Thymus (tissue), 14 donors: ENCODE measurements around the gene ZFHX2. TPM values are rescaled to one million over a fixed set of nuclear protein-coding genes. Genes with fewer than 3 reads are reported as not detected.
"Not testable (repeated sequence)": the region's sequence is repeated elsewhere in the genome, so short reads cannot be mapped to it uniquely, and the experiment has no call there.

Experiments
- DNase-seq, 9 donors: peaks; one replicate each; pipeline ENCODE4 v3.0.0-alpha.2; 2013; ENCODE audit warnings: low spot score in 9 of 9, low read depth in 6 of 9, missing footprints in 1 of 9
- H3K27ac ChIP-seq, 2 donors: one replicate each; pipeline ENCODE4 v1.5.1; 2013; ENCODE audit warnings: control low read depth in 1 of 2, low read depth in 1 of 2, low read length in 1 of 2, mild to moderate bottlenecking in 1 of 2, moderate library complexity in 1 of 2
- H3K27me3 ChIP-seq, 2 donors: one replicate each; pipeline ENCODE4 v1.5.1; 2013; ENCODE audit warnings: low read length in 1 of 2; ENCODE audit not compliant: control insufficient read depth in 2 of 2, insufficient read depth in 1 of 2
- H3K36me3 ChIP-seq, 2 donors: one replicate each; pipeline ENCODE4 v1.5.1; 2013; ENCODE audit warnings: low read length in 1 of 2, mild to moderate bottlenecking in 1 of 2, moderate library complexity in 1 of 2; ENCODE audit not compliant: control insufficient read depth in 2 of 2, insufficient read depth in 2 of 2
- H3K4me1 ChIP-seq, 2 donors: one replicate each; pipeline ENCODE4 v1.5.1; 2013; ENCODE audit warnings: low read length in 2 of 2; ENCODE audit not compliant: control insufficient read depth in 2 of 2, insufficient read depth in 2 of 2
- H3K4me3 ChIP-seq, 2 donors: one replicate each; pipeline ENCODE4 v1.5.1; 2013; ENCODE audit warnings: low read length in 2 of 2, control low read depth in 1 of 2, mild to moderate bottlenecking in 1 of 2
- H3K9me3 ChIP-seq, 2 donors: one replicate each; pipeline ENCODE4 v1.5.1; 2013; ENCODE audit warnings: low read length in 1 of 2, mild to moderate bottlenecking in 1 of 2; ENCODE audit not compliant: control insufficient read depth in 2 of 2, insufficient read depth in 1 of 2
- whole genome bisulfite sequencing: extraction: QIAGEN DNeasy Blood & Tissue Kit; methylation state at CpG from one replicate; pipeline ENCODE4 v1.1.7; 2013; 5-methylcytosine and 5-hydroxymethylcytosine counted together
- long read RNA-seq, 10 donors: transcript quantifications; one replicate each; lab custom pipeline, GENCODE V29; 2026
- polyA plus RNA-seq: library from polyadenylated mRNA; stranded (reverse); fragments of 200-250 nt; gene quantifications from one replicate; pipeline ENCODE4 v1.2.3, GENCODE V29; 2013
- total RNA-seq: library from RNA; stranded (reverse); fragments of 120-200 nt; gene quantifications from one replicate; pipeline ENCODE4 v1.2.4, GENCODE V29; 2013
- donor health status: healthy.

The ZFHX2 gene
- total RNA-seq (0.24 TPM), polyA plus RNA-seq (0.48 TPM)
- long read RNA-seq, donor 1, result 0 reads
- long read RNA-seq, donor 2, result 0 reads
- long read RNA-seq, donor 3, result 0 reads
- long read RNA-seq, donor 4, result 0 reads
- long read RNA-seq, donor 5, result 0 reads
- long read RNA-seq, donor 6, result 0 reads
- long read RNA-seq, donor 7, result 0 reads
- long read RNA-seq, donor 8, result 0 reads
- long read RNA-seq, donor 9, result 0 reads
- long read RNA-seq, donor 10, result 0 reads

GRCh38 chr14:23551266-23552028 lies at the start of gene ZFHX2:
Gene ZFHX2, minus strand, starts transcription at chr14:23551765. Its CDS starts 16,440 bp downstream, at chr14:23535325.
- no peaks in the 10 kb centered on the region for H3K36me3 ChIP-seq
- DNase-seq, result peak in 6 of 9 donors; percentile 33 to 73 (median 56)
- peaks cover 14 to 46% of the 10 kb centered on the region in 2 donors for H3K27me3 ChIP-seq
- peaks cover 3 to 18% of the 10 kb centered on the region in 2 donors for H3K4me1 ChIP-seq
- peak within 1 kb of the TSS; percentile 58 to 62 for H3K4me3 ChIP-seq
- H3K9me3 ChIP-seq, result no peaks in the 10 kb centered on the region
- no peak within 1 kb of the TSS for H3K27ac ChIP-seq
- under 1% methylated on average over 49 of the region's 49 CpGs for WGBS

GRCh38 chr14:23600806-23601205 lies 49.2 kb upstream of the ZFHX2 start:
- 100% methylated on average over 1 of the region's 1 CpG for WGBS
- Histone ChIP-seq H3K9me3 (no peaks in the 10 kb centered on the region), H3K27ac (no peak overlapping the region), H3K36me3 (no peaks in the 10 kb centered on the region), H3K4me3 (no peak overlapping the region), H3K4me1 (no peaks in the 10 kb centered on the region), H3K27me3 (no peaks in the 10 kb centered on the region)
- no peak for DNase-seq

- no peak overlapping the region for H3K27ac ChIP-seq
- DNase-seq, result no peak
- H3K4me3 ChIP-seq, result no peak overlapping the region
- no peaks in the 10 kb centered on the region for H3K4me1 ChIP-seq
- no peaks in the 10 kb centered on the region for H3K9me3 ChIP-seq
- no peaks in the 10 kb centered on the region for H3K27me3 ChIP-seq
- 95% methylated on average over 2 of the region's 2 CpGs for WGBS
- no peaks in the 10 kb centered on the region for H3K36me3 ChIP-seq
These were observed 48.8 kb upstream of the ZFHX2 start for GRCh38 chr14:23600322-23600707.

- not testable (repeated sequence) for H3K4me1 ChIP-seq, DNase-seq, H3K9me3 ChIP-seq, H3K27me3 ChIP-seq, H3K27ac ChIP-seq, H3K36me3 ChIP-seq, H3K4me3 ChIP-seq
- WGBS, result 95% methylated on average over 3 of the region's 3 CpGs
These were observed 42.6 kb upstream of the ZFHX2 start for GRCh38 chr14:23594191-23594590.

- no peak for DNase-seq
- 91% methylated on average over 4 of the region's 4 CpGs for WGBS
- H3K9me3 ChIP-seq, result no peaks in the 10 kb centered on the region
- no peak overlapping the region for H3K27ac ChIP-seq
- peaks cover 0 to 5% of the 10 kb centered on the region in 2 donors for H3K4me1 ChIP-seq
- no peak overlapping the region for H3K4me3 ChIP-seq
- peaks cover 0 to 3% of the 10 kb centered on the region in 2 donors for H3K27me3 ChIP-seq
- no peaks in the 10 kb centered on the region for H3K36me3 ChIP-seq
These were observed 38.6 kb upstream of the ZFHX2 start for GRCh38 chr14:23590198-23590597.

GRCh38 chr14:23589606-23590005 lies 38.0 kb upstream of the ZFHX2 start:
- H3K4me3 ChIP-seq, result no peak overlapping the region
- peaks cover 0 to 5% of the 10 kb centered on the region in 2 donors for H3K4me1 ChIP-seq
- no peak for DNase-seq
- peaks cover 0 to 3% of the 10 kb centered on the region in 2 donors for H3K27me3 ChIP-seq
- no peak overlapping the region for H3K27ac ChIP-seq
- no peaks in the 10 kb centered on the region for H3K9me3 ChIP-seq
- WGBS, result 81% methylated on average over 2 of the region's 2 CpGs
- H3K36me3 ChIP-seq, result no peaks in the 10 kb centered on the region

- H3K4me1 ChIP-seq, result peaks cover 0 to 5% of the 10 kb centered on the region in 2 donors
- no peaks in the 10 kb centered on the region for H3K9me3 ChIP-seq
- H3K27me3 ChIP-seq, result peaks cover 0 to 3% of the 10 kb centered on the region in 2 donors
- 20% methylated on average over 5 of the region's 5 CpGs for WGBS
- no peaks in the 10 kb centered on the region for H3K36me3 ChIP-seq
- no peak overlapping the region for H3K4me3 ChIP-seq
- H3K27ac ChIP-seq, result no peak overlapping the region
- peak; percentile 27 to 68 (median 38) for DNase-seq
These were observed 37.5 kb upstream of the ZFHX2 start for GRCh38 chr14:23588884-23589598.

GRCh38 chr14:23584527-23585203 lies 33.1 kb upstream of the ZFHX2 start:
- not testable (repeated sequence) for DNase-seq, H3K27ac ChIP-seq, H3K4me1 ChIP-seq, H3K9me3 ChIP-seq, H3K36me3 ChIP-seq, H3K4me3 ChIP-seq
- 95% methylated on average over 25 of the region's 26 CpGs for WGBS
- H3K27me3 ChIP-seq, result peaks cover 0 to 29% of the 10 kb centered on the region in 2 donors
